ENCODE data around the gene MYO18A.
A peak's percentile ranks its signal among the peaks of the same experiment; 100 is the strongest.
"Not testable (repeated sequence)": the region's sequence is repeated elsewhere in the genome, so short reads cannot be mapped to it uniquely, and the experiment has no call there.

The MYO18A gene

GRCh38 chr17:29147228-29147627 lies 33.0 kb downstream of the MYO18A start:
- not testable (repeated sequence) for DNase-seq (ENCODE audit: low read depth)

- no peak for DNase-seq (ENCODE audit: low read depth)
Observed at GRCh38 chr17:29146369-29146972, 33.7 kb downstream of the MYO18A start.

GRCh38 chr17:29145289-29146073 lies 34.7 kb downstream of the MYO18A start:
- DNase-seq (ENCODE audit: low read depth): peak; percentile 45

- no peak for DNase-seq (ENCODE audit: low read depth)
Observed at GRCh38 chr17:29143894-29144293, 36.3 kb downstream of the MYO18A start.

GRCh38 chr17:29141514-29141876 lies 38.7 kb downstream of the MYO18A start:
- no peak for DNase-seq (ENCODE audit: low read depth)

- no peak for DNase-seq (ENCODE audit: low read depth)
Observed at GRCh38 chr17:29140631-29141513, 39.3 kb downstream of the MYO18A start.

GRCh38 chr17:29140051-29140621 lies 40.1 kb downstream of the MYO18A start:
- DNase-seq (ENCODE audit: low read depth): peak; percentile 78

- DNase-seq (ENCODE audit: low read depth): no peak
Observed at GRCh38 chr17:29138971-29139691, 41.1 kb downstream of the MYO18A start.

- DNase-seq (ENCODE audit: low read depth): no peak
Observed at GRCh38 chr17:29138184-29138955, 41.8 kb downstream of the MYO18A start.

GRCh38 chr17:29136998-29137730 lies 43.0 kb downstream of the MYO18A start:
- no peak for DNase-seq (ENCODE audit: low read depth)

- no peak for DNase-seq (ENCODE audit: low read depth)
Observed at GRCh38 chr17:29135464-29135863, 44.7 kb downstream of the MYO18A start.

- no peak for DNase-seq (ENCODE audit: low read depth)
Observed at GRCh38 chr17:29133121-29133713, 47.0 kb downstream of the MYO18A start.

GRCh38 chr17:29131814-29132682 lies 48.1 kb downstream of the MYO18A start:
- DNase-seq (ENCODE audit: low read depth): no peak

GRCh38 chr17:29129731-29130130 lies 50.5 kb downstream of the MYO18A start:
- DNase-seq (ENCODE audit: low read depth): no peak

- DNase-seq (ENCODE audit: low read depth): no peak
Observed at GRCh38 chr17:29127840-29128239, 52.4 kb downstream of the MYO18A start.

- no peak for DNase-seq (ENCODE audit: low read depth)
Observed at GRCh38 chr17:29126268-29126930, 53.8 kb downstream of the MYO18A start.

GRCh38 chr17:29125651-29126050 lies 54.5 kb downstream of the MYO18A start:
- DNase-seq (ENCODE audit: low read depth): no peak

GRCh38 chr17:29124925-29125273 lies 55.3 kb downstream of the MYO18A start:
- no peak for DNase-seq (ENCODE audit: low read depth)
